CD8-positive, alpha-beta memory T cell (primary cell): Measurements from ENCODE around the gene COG1. TPM values are rescaled to one million over a fixed set of nuclear protein-coding genes. Genes with fewer than 3 reads are reported as not detected.

ENCODE experiments used
- CTCF ChIA-PET: fragments of 350-600 bp; sonication (Branson Sonifier 250); formaldehyde crosslinking; loops from one replicate; lab custom pipeline; 2021; ENCODE audit warnings: antibody characterized with exemption; lab: Charles Lee
- POLR2A ChIA-PET: fragments of 350-600 bp; sonication (Branson Sonifier 250); formaldehyde crosslinking; loops from one replicate; lab custom pipeline; 2021; ENCODE audit warnings: antibody characterized with exemption; lab: Charles Lee
- DNase-seq, 5 donors: peaks; one replicate each; pipeline versions ENCODE4 v3.0.0 to v3.0.0-alpha.2; 2020 to 2022; ENCODE audit warnings: mixed read lengths in 1 of 5
- H3K27ac ChIP-seq: one replicate; pipeline ENCODE4 v1.7.0; 2013; ENCODE audit warnings: low read depth, mild to moderate bottlenecking, low read length, moderate library complexity
- H3K27me3 ChIP-seq: 2 replicates; pipeline ENCODE4 v1.7.0; 2013; ENCODE audit warnings: low read length, mild to moderate bottlenecking; ENCODE audit not compliant: insufficient read depth, poor library complexity, severe bottlenecking
- H3K36me3 ChIP-seq: 2 replicates; pipeline ENCODE4 v1.7.0; 2013; ENCODE audit warnings: mild to moderate bottlenecking, low read length, moderate library complexity; ENCODE audit not compliant: insufficient read depth
- H3K4me1 ChIP-seq: 2 replicates; pipeline ENCODE4 v1.7.0; 2013; ENCODE audit warnings: mild to moderate bottlenecking, low read length, moderate library complexity; ENCODE audit not compliant: insufficient read depth
- H3K4me3 ChIP-seq: 2 replicates; pipeline ENCODE4 v1.7.0; 2013; ENCODE audit warnings: mild to moderate bottlenecking, low read length
- H3K9me3 ChIP-seq: 2 replicates; pipeline ENCODE4 v1.7.0; 2013; ENCODE audit warnings: mild to moderate bottlenecking, low read length
- H3K27ac Mint-ChIP-seq, 8 donors: one replicate each; pipeline ENCODE4 v1.8.0; 2020 to 2021; ENCODE audit warnings: mixed read lengths in 8 of 8, mild to moderate bottlenecking in 6 of 8, inconsistent platforms in 3 of 8, moderate library complexity in 3 of 8
- H3K27me3 Mint-ChIP-seq, 2 donors: one replicate each; pipeline ENCODE4 v1.8.0; 2020 to 2021; ENCODE audit warnings: mixed read lengths in 2 of 2, mild to moderate bottlenecking in 1 of 2, moderate library complexity in 1 of 2
- H3K36me3 Mint-ChIP-seq, 3 donors: one replicate each; pipeline ENCODE4 v1.8.0; 2020 to 2021; ENCODE audit warnings: mixed read lengths in 3 of 3, inconsistent platforms in 1 of 3, mild to moderate bottlenecking in 1 of 3
- H3K4me1 Mint-ChIP-seq, 3 donors: one replicate each; pipeline ENCODE4 v1.8.0; 2020 to 2021; ENCODE audit warnings: mixed read lengths in 3 of 3, inconsistent platforms in 1 of 3, mild to moderate bottlenecking in 1 of 3
- H3K4me3 Mint-ChIP-seq, 7 donors: one replicate each; pipeline ENCODE4 v1.8.0; 2020 to 2021; ENCODE audit warnings: mixed read lengths in 7 of 7, mild to moderate bottlenecking in 6 of 7, moderate library complexity in 4 of 7, inconsistent platforms in 2 of 7
- H3K9me3 Mint-ChIP-seq, 5 donors: one replicate each; pipeline ENCODE4 v1.8.0; 2020 to 2022; ENCODE audit warnings: mixed read lengths in 5 of 5, mild to moderate bottlenecking in 3 of 5, moderate library complexity in 2 of 5, inconsistent platforms in 1 of 5
- polyA plus RNA-seq: library from polyadenylated mRNA; unstranded; fragments of 300-500 nt; fragmentation: Illumina TruSeq; gene quantifications from one replicate; pipeline ENCODE4 v1.2.3, GENCODE V29; 2021
- total RNA-seq, 2 experiments: library from RNA; stranded (reverse); gene quantifications; one replicate each; pipeline ENCODE4 v1.2.3, GENCODE V29; 2021

COG1 gene
- total and polyA plus RNA-seq, 3 experiments from 2014 or later = 24.0 to 26.5 (median 24.6) TPM

DNA sequence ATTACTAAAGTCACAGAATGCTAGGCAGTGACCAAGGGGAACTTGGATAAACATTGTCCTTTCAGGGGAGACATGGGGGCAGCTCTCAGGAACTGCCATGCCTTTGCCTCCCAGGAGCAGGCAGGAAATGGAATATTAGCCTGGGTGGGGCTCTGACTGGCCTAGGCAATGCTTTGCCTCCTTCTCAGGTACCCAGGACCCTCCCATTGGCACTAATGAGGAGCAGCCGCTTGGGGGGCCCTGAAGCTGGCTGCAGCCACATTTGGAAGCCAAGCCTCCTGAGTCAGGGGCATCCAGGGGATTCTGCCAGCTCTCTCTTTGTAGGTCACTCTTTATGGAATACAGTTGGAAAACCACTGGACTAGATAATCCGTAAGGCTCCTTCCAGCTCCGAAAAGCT lies 63.4 kb downstream of the COG1 start:
- Mint-ChIP-seq H3K36me3 (no peaks in the 10 kb centered on the region), H3K9me3 (no peaks in the 10 kb centered on the region), H3K27me3 (peaks cover 0 to 4% of the 10 kb centered on the region in 2 donors), H3K27ac (no peak overlapping the region), H3K4me1 (peaks cover 4 to 7% (median 4%) of the 10 kb centered on the region in 3 donors), H3K4me3 (no peak overlapping the region)
- Histone ChIP-seq H3K4me1 (no peaks in the 10 kb centered on the region), H3K27ac (no peak overlapping the region), H3K27me3 (no peaks in the 10 kb centered on the region), H3K9me3 (no peaks in the 10 kb centered on the region), H3K4me3 (no peak overlapping the region), H3K36me3 (no peaks in the 10 kb centered on the region)
- ChIA-PET POLR2A (no interaction called here), CTCF (interaction anchor here (0.7 to 5.8 kb wide), 10 partner anchors 11 to 528 kb away, joined by 3 to 102 read pairs (median 6); a partner anchor contains a TSS)
- no peak for DNase-seq

DNA sequence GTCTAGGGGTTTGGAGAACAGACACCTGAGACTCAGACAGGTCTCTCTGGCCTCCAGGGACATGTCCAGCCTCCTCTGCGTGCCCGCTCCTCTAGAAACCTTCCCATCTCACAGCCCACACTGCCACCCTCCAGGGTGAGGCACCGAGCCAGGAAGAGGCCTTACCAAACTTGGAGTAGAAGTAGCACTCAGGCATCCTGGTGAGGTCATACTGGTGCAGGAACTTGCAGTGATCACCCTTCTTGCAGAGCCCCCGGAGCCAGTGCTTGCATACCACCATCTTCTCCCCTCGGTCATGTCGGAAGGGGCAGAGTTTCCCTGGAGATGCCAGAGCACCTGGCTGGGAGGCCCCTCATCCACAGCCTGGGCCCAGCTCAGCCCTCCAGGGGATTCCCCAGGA lies 64.7 kb downstream of the COG1 start:
- Histone ChIP-seq H3K9me3 (no peaks in the 10 kb centered on the region), H3K27ac (no peak overlapping the region), H3K36me3 (no peaks in the 10 kb centered on the region), H3K4me3 (no peak overlapping the region), H3K4me1 (no peaks in the 10 kb centered on the region), H3K27me3 (no peaks in the 10 kb centered on the region)
- DNase-seq = no peak
- no peak overlapping the region for H3K27ac Mint-ChIP-seq
- POLR2A ChIA-PET = no interaction called here
- peaks cover 4 to 7% (median 4%) of the 10 kb centered on the region in 3 donors for H3K4me1 Mint-ChIP-seq
- peaks cover 0 to 4% of the 10 kb centered on the region in 2 donors for H3K27me3 Mint-ChIP-seq
- H3K36me3 Mint-ChIP-seq = no peaks in the 10 kb centered on the region
- no peak overlapping the region for H3K4me3 Mint-ChIP-seq
- CTCF ChIA-PET = no interaction called here
- H3K9me3 Mint-ChIP-seq = no peaks in the 10 kb centered on the region

Other genes with a start within 250 kb of the COG1 start
- 10 to 100 TPM; 17.2 to 18.5 TPM for gene SLC39A11, start 100.4 kb upstream of the COG1 start, total RNA-seq
- 13.1 TPM for gene SLC39A11, start 100.4 kb upstream of the COG1 start, polyA plus RNA-seq
- gene SSTR2, start 28.0 kb upstream of the COG1 start, total RNA-seq = 1 to 10 TPM in 1 of 2 experiments, under 1 TPM in 1; 0.53 to 1.3 TPM
- not detected for gene SSTR2, start 28.0 kb upstream of the COG1 start, polyA plus RNA-seq
- gene CPSF4L, start 68.8 kb downstream of the COG1 start, total RNA-seq = not detected
- gene CPSF4L, start 68.8 kb downstream of the COG1 start, polyA plus RNA-seq = not detected
- gene CDC42EP4, start 118.9 kb downstream of the COG1 start, total RNA-seq = under 1 TPM; 0.47 to 0.55 TPM
- gene CDC42EP4, start 118.9 kb downstream of the COG1 start, polyA plus RNA-seq = 0.29 TPM